ENCODE measurements around the gene METTL27.

The METTL27 gene

GRCh38 chr7:73869011-73869798 is 26.9 kb upstream of the METTL27 start:
- no peak for DNase-seq

GRCh38 chr7:73866446-73866767 is 24.1 kb upstream of the METTL27 start:
- DNase-seq: no peak

GRCh38 chr7:73865738-73866445 is 23.6 kb upstream of the METTL27 start:
- peak; percentile 85 for DNase-seq

GRCh38 chr7:73864981-73865711 is 22.8 kb upstream of the METTL27 start:
- no peak for DNase-seq

- DNase-seq: no peak
Measured at GRCh38 chr7:73861305-73861704, 19.0 kb upstream of the METTL27 start.

- no peak for DNase-seq
Measured at GRCh38 chr7:73860859-73861258, 18.5 kb upstream of the METTL27 start, which contains the start of gene TMEM270. Gene TMEM270, plus strand, starts transcription at chr7:73861159. Its CDS starts 36 bp downstream, at chr7:73861195.

- DNase-seq: no peak
Measured at GRCh38 chr7:73858807-73859206, 16.5 kb upstream of the METTL27 start.

GRCh38 chr7:73856941-73857340 is 14.6 kb upstream of the METTL27 start:
- no peak for DNase-seq

GRCh38 chr7:73852500-73852899 is 10.2 kb upstream of the METTL27 start:
- no peak for DNase-seq

GRCh38 chr7:73851410-73852338 is 9.4 kb upstream of the METTL27 start:
- DNase-seq: peak; percentile 88

GRCh38 chr7:73850781-73851207 is 8.5 kb upstream of the METTL27 start:
- DNase-seq: peak; percentile 80

- DNase-seq: no peak
Measured at GRCh38 chr7:73847941-73848723, 5.8 kb upstream of the METTL27 start.

GRCh38 chr7:73845701-73846195 is 3.4 kb upstream of the METTL27 start:
- DNase-seq: peak; percentile 50

GRCh38 chr7:73844848-73845460 is 2.6 kb upstream of the METTL27 start:
- no peak for DNase-seq

GRCh38 chr7:73844131-73844547 is 1.8 kb upstream of the METTL27 start:
- no peak for DNase-seq

GRCh38 chr7:73841689-73842066 is 638 bp downstream of the METTL27 start:
- DNase-seq: no peak

GRCh38 chr7:73840715-73841379 is 1.5 kb downstream of the METTL27 start:
- DNase-seq: no peak

GRCh38 chr7:73839743-73840714 is 2.3 kb downstream of the METTL27 start:
- DNase-seq: peak; percentile 32

- DNase-seq: no peak
Measured at GRCh38 chr7:73839290-73839689, 3.0 kb downstream of the METTL27 start.
